Neural progenitor cell (in vitro differentiated cells): ENCODE measurements around the gene VPS8.

Experiments
- EZH2 ChIP-seq: fragments of 200-600 bp; sonication (generic); IDR thresholded peaks from 2 replicates; pipeline ENCODE4 v1.6.1; 2017; ENCODE audit warnings: antibody characterized with exemption, mild to moderate bottlenecking, moderate library complexity
- EZH2phosphoT487 ChIP-seq: fragments of 200-600 bp; sonication (generic); IDR thresholded peaks from 2 replicates; pipeline ENCODE4 v1.6.1; 2017; ENCODE audit warnings: antibody characterized with exemption
- TF ChIP-seq, protein P1 (sequence below): fragments of 200-600 bp; sonication (generic); IDR thresholded peaks from 2 replicates; pipeline ENCODE4 v1.5.1; 2017; ENCODE audit warnings: antibody characterized with exemption, mild to moderate bottlenecking

DNA sequence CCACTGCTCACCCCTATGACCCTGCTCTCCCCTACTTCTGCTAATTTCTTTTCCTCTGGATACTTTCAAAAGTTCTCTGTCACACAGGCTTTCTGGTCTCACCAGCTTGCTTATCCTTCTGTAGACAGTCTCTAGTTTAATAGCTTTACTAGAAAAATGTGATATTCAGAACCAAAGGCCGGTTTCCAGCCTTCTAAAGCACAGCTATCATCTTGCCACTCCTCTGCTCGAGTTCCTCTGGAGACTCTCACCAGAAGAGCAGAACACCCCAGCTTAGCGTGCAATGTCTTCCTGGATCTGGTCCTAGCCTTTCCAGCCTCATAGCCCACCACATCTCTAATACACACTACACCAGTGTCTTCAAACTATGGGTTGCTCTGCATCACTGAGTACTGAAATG, 1.8 kb upstream of the VPS8 start:
- TF ChIP-seq, protein P1, sequence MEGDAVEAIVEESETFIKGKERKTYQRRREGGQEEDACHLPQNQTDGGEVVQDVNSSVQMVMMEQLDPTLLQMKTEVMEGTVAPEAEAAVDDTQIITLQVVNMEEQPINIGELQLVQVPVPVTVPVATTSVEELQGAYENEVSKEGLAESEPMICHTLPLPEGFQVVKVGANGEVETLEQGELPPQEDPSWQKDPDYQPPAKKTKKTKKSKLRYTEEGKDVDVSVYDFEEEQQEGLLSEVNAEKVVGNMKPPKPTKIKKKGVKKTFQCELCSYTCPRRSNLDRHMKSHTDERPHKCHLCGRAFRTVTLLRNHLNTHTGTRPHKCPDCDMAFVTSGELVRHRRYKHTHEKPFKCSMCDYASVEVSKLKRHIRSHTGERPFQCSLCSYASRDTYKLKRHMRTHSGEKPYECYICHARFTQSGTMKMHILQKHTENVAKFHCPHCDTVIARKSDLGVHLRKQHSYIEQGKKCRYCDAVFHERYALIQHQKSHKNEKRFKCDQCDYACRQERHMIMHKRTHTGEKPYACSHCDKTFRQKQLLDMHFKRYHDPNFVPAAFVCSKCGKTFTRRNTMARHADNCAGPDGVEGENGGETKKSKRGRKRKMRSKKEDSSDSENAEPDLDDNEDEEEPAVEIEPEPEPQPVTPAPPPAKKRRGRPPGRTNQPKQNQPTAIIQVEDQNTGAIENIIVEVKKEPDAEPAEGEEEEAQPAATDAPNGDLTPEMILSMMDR: no peak
- TF ChIP-seq EZH2phosphoT487 (no peak), EZH2 (no peak)
